Activated naive CD4-positive, alpha-beta T cell (primary cell): ENCODE results near the gene TTC36.
"Not testable (repeated sequence)": the region's sequence is repeated elsewhere in the genome, so short reads cannot be mapped to it uniquely, and the experiment has no call there.

Source experiments
- DNase-seq, 4 experiments: peaks; one replicate each; lab custom pipeline; 2025; lab: John Stamatoyannopoulos, UW

TTC36 gene

GRCh38 chr11:118527109-118527508 lies at the start of gene TTC36:
TSS of gene TTC36 (plus strand) at chr11:118527474. CDS start at chr11:118527495, 21 bp downstream.
- DNase-seq: no peak

GRCh38 chr11:118481238-118481637 lies 46.0 kb upstream of the TTC36 start:
- DNase-seq: not testable (repeated sequence)

DNA sequence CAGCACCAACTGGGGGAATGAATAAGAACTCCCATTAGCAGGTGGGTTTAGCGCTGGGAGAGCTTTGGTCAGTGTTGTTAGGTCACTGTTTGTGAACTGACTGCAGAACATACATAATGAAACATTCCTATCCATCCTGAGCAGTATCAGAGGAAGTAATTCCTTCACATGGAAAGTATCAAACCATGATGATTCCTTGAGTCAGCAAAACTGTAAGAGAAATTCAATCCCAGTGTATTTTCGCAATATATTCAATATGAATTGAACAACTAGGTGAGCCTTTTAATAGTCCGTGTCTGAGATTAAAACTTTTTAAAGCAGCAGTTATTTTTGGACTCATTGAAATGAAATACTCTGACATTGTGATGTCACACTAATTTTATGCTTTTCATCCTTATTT lies 42.9 kb upstream of the TTC36 start:
- DNase-seq: no peak

DNA sequence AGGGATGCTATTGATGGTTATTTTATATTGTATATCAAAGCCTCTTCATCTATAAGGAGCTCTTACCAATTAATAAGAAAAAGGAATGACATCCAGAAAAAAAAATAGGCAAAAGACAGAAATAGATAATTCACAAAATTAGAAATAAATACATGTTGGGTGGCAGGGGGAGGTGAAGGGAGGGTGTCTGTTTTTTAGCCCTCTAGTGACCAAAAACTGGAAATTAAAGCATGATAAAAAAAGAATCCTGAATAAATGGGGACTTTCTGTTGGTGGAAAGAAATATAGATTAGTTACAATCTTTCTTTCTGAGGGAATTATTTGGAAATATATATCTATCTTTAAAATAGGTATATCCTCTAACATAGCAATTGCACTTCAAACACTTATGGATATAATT lies 42.0 kb upstream of the TTC36 start:
- no peak for DNase-seq

DNA sequence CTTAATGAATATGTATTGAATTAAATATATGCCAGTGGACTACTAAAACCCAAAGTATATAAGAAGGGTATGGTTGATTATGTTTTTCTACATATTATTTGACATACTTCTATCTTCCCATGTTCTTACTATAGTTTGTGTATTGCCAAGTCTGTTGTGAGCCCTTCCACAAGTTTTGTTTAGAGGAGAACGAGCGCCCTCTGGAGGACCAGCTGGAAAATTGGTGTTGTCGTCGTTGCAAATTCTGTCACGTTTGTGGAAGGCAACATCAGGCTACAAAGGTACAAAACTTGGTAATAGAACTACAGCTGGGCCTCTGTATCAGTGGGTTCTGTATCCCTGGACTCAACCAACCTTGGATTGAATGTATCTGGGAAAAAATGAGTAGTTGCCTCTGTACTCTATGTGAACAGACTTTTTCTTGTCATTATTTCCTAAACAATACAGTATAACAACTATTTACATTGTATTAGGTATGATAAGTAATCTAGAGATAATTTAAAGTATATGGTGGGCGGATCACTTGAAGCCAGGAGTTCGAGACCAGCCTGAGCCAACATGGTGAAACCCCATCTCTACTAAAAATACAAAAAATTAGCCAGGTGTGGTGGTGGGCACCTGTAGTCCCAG lies 38.7 kb upstream of the TTC36 start:
- peak; percentile 34 to 69 (median 48) for DNase-seq

GRCh38 chr11:118491041-118491440 lies 36.2 kb upstream of the TTC36 start:
- DNase-seq: no peak

- DNase-seq: no peak
Measured at GRCh38 chr11:118497831-118498230, 29.4 kb upstream of the TTC36 start.

DNA sequence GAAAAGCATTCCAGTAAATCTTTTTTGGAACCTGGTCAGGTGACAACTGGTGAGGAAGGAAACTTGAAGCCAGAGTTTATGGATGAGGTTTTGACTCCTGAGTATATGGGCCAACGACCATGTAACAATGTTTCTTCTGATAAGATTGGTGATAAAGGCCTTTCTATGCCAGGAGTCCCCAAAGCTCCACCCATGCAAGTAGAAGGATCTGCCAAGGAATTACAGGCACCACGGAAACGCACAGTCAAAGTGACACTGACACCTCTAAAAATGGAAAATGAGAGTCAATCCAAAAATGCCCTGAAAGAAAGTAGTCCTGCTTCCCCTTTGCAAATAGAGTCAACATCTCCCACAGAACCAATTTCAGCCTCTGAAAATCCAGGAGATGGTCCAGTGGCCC lies 24.1 kb upstream of the TTC36 start:
- DNase-seq: no peak

GRCh38 chr11:118511601-118512000 lies 15.7 kb upstream of the TTC36 start:
- DNase-seq: no peak

DNA sequence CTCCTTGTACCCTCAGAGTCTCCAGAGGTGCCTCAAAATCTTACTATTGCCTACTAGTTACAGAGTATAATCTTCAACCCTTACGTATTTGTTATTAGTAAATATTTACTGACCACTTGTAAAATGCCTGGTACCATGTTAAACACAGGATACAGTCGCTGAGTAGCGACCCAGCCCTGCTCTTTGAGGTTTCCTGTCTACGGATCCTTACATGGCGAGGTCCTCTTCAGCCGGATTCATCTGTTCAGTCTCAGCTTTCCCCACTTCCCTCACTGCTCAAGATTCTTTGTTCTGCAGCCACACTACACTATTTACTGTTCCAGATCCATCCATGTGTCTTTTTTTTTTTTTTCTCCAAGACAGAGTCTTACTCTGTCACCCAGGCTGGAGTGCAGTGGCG lies 13.2 kb upstream of the TTC36 start:
- no peak for DNase-seq

DNA sequence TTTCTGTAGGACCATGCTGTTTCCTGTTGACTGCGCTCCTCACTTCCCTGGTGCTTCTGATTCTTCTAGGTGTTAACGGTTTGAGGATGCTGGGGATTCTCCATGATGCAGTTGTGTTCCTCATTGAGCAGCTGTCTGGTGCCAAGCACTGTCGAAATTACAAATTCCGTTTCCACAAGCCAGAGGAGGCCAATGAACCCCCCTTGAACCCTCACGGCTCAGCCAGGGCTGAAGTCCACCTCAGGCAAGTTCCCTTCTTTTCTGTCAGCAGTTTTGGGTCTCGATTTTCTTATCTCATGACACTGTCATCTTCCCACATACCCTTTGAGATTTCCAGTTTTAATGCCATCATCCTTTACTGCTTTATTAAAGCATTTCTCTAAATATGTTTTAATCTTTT lies 7.7 kb upstream of the TTC36 start:
- no peak for DNase-seq

- DNase-seq: no peak
Measured at GRCh38 chr11:118521892-118522311, 5.4 kb upstream of the TTC36 start.

- DNase-seq: no peak
Measured at GRCh38 chr11:118522571-118523072, 4.7 kb upstream of the TTC36 start.

- no peak for DNase-seq
Measured at GRCh38 chr11:118524356-118524755, 2.9 kb upstream of the TTC36 start.

DNA sequence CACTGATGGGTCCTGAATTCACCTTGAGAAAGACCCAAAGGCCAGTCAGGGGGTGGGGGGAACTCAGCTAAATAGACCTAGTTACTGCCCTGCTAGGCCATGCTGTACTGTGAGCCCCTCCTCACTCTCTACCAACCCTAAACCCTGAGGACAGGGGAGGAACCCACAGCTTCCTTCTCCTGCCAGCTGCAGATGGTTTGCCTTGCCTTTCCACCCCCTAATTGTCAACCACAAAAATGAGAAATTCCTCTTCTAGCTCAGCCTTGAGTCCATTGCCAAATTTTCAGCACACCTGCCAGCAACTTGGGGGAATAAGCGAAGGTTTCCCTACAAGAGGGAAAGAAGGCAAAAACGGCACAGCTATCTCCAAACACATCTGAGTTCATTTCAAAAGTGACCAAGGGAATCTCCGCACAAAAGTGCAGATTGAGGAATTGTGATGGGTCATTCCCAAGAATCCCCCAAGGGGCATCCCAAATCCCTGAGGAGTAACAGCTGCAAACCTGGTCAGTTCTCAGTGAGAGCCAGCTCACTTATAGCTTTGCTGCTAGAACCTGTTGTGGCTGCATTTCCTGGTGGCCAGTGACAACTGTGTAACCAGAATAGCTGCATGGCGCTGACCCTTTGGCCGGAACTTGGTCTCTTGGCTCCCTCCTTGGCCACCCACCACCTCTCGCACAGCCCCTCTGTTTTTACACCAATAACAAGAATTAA lies 2.4 kb upstream of the TTC36 start:
- DNase-seq: no peak

GRCh38 chr11:118526688-118527087 lies 586 bp upstream of the TTC36 start:
- DNase-seq: no peak

DNA sequence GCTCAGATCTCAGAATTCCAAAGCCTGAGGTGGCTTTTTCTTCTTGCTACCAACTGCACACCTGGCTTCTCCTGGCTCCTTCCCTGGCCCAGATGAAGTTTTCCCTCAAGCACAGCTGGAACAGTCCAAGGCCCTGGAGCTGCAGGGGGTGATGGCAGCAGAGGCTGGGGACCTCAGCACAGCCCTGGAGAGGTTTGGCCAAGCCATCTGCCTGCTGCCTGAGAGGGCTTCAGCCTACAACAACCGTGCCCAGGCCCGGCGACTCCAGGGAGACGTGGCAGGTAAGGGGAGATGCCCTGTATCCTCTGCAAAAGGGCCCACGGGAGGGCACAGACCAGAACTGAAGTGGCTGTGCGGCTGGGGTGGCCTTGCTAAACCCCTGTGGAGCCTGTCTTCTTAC lies 1.2 kb downstream of the TTC36 start:
- DNase-seq: no peak

DNA sequence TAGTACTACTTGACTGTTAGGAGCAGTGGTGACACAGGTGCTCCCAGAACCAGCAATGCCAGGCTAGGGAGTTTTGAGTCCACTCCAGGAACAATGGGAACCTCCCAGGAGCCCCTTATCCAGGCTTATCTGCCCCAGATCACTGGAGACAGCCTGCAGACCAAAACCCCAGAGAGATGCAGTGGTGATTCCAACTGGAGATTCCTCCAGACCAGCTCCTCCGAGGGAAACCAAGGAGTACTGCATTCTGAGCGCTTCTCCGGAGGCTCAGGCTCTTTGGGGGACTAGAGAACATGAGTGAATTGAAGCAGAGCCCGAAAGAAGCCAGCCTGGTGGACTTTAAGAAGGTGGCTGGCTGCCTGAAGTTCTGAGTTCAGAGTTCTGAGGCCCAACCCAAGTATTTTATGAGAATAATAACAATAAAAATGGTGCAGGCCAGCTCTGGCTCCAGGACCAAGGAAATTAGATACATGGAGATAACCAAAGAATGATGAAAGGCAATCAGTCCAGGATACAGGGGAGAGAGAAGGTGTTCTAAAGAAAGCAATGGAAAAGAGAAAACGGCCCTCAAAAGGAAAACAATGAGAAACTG lies 2.4 kb downstream of the TTC36 start:
- DNase-seq: no peak

DNA sequence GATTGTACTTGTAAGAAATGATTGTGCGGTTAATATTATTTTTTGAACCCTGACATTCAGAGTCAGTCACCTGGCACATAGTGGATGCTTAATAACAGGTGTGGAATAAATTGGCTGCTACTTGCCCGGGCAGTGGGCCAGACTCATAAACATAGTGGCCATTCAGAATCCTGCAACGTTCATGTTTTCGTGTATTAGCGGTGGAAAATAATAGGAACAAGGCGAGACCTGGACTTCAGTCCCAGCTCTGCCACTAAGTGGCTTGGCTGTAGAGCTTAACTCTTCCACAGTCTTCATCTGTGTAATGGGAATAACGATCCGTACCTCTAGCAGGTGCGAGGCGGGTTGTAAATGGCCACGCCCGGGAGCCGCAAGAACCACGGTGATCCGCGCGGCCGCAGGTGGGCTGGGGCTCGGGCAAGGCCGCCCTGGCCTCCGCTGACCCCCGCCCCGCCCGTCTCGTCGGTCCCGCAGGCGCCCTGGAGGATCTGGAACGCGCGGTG lies 3.0 kb downstream of the TTC36 start:
- no peak for DNase-seq

- peak; percentile 36 to 70 (median 50) for DNase-seq
Measured at GRCh38 chr11:118530683-118531596, 3.7 kb downstream of the TTC36 start, which contains the start of gene TMEM25. TSS of gene TMEM25 (plus strand) at chr11:118531192. CDS start at chr11:118531802, 610 bp downstream.

- DNase-seq: no peak
Measured at GRCh38 chr11:118531597-118532084, 4.4 kb downstream of the TTC36 start.

- DNase-seq: no peak
Measured at GRCh38 chr11:118532091-118532490, 4.8 kb downstream of the TTC36 start.
